T-helper 1 cell treated with Interleukin-12 subunit alpha and Interleukin-12 subunit beta and Interleukin-4 antibody, amounts not matched to agents 30 μg/mL and 1 μg/mL, for 36 hours (primary cell): ENCODE measurements around the gene ATP13A2.

Experiments
- H3K27ac Mint-ChIP-seq: one replicate; pipeline ENCODE4 v1.8.0; 2021; ENCODE audit warnings: mild to moderate bottlenecking, mixed read lengths
- H3K27me3 Mint-ChIP-seq: one replicate; pipeline ENCODE4 v1.8.0; 2021; ENCODE audit warnings: low read depth, mixed read lengths
- H3K36me3 Mint-ChIP-seq: one replicate; pipeline ENCODE4 v1.8.0; 2021; ENCODE audit warnings: low read depth, mixed read lengths
- H3K4me1 Mint-ChIP-seq: one replicate; pipeline ENCODE4 v1.8.0; 2021; ENCODE audit warnings: low read depth, mixed read lengths
- H3K4me3 Mint-ChIP-seq: one replicate; pipeline ENCODE4 v1.8.0; 2021; ENCODE audit warnings: mild to moderate bottlenecking, moderate library complexity, mixed read lengths
- H3K9me3 Mint-ChIP-seq: one replicate; pipeline ENCODE4 v1.8.0; 2021; ENCODE audit warnings: mixed read lengths

ATP13A2 gene

GRCh38 chr1:17001760-17002523 lies 9.8 kb downstream of the ATP13A2 start:
- H3K36me3 Mint-ChIP-seq, result peaks cover 10% of the 10 kb centered on the region
- no peaks in the 10 kb centered on the region for H3K4me1 Mint-ChIP-seq
- H3K27ac Mint-ChIP-seq, result no peak overlapping the region
- no peaks in the 10 kb centered on the region for H3K27me3 Mint-ChIP-seq
- H3K4me3 Mint-ChIP-seq, result no peak overlapping the region
- no peaks in the 10 kb centered on the region for H3K9me3 Mint-ChIP-seq

- Mint-ChIP-seq H3K4me1 (no peaks in the 10 kb centered on the region), H3K4me3 (no peak overlapping the region), H3K36me3 (peaks cover 12% of the 10 kb centered on the region), H3K27me3 (no peaks in the 10 kb centered on the region), H3K27ac (no peak overlapping the region), H3K9me3 (no peaks in the 10 kb centered on the region)
Observed at GRCh38 chr1:16999863-17000262, 11.9 kb downstream of the ATP13A2 start.

DNA sequence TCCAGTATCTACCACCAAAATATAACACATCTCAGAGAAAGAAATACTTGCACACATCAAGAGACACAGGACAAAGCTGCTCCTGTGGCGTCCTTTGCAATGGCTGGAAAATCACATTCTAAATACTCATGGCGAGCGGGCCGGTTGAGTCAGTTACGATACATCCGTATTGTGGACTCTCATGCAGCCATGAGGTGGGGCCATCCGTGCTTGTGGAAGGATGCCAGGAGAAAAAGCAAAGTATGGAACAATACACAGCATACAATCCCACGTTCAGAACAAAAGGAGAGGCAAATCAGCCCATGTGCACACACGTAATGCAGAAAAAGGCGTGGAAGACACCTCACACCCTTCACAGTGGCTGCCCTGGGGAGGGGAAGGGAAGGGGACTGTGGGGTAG lies 13.1 kb downstream of the ATP13A2 start:
- no peaks in the 10 kb centered on the region for H3K9me3 Mint-ChIP-seq
- H3K36me3 Mint-ChIP-seq, result peaks cover 8% of the 10 kb centered on the region
- no peaks in the 10 kb centered on the region for H3K27me3 Mint-ChIP-seq
- H3K4me1 Mint-ChIP-seq, result no peaks in the 10 kb centered on the region
- H3K4me3 Mint-ChIP-seq, result no peak overlapping the region
- no peak overlapping the region for H3K27ac Mint-ChIP-seq

DNA sequence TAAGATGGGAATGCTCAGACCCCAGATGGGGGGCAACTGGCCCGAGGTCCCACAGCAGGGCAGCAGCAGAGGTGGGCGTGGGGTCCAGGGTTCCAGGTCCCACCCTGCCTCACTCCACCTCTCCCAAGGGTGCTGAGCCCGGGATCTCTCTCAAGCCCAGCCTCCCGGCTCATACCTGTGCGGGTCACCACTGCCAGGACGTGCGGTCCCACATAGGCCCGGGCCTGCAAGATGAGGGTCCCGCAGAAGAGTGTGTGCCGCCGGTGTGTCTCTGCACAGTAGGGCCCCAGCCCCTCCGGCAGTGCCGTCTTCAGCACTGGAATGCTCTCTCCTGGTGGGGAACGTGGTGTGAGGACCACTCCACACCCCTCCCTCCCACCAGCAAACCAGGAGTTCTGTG lies 14.9 kb downstream of the ATP13A2 start:
- Mint-ChIP-seq H3K4me1 (no peaks in the 10 kb centered on the region), H3K4me3 (no peak overlapping the region), H3K27me3 (no peaks in the 10 kb centered on the region), H3K9me3 (no peaks in the 10 kb centered on the region), H3K36me3 (peaks cover 8% of the 10 kb centered on the region), H3K27ac (no peak overlapping the region)

DNA sequence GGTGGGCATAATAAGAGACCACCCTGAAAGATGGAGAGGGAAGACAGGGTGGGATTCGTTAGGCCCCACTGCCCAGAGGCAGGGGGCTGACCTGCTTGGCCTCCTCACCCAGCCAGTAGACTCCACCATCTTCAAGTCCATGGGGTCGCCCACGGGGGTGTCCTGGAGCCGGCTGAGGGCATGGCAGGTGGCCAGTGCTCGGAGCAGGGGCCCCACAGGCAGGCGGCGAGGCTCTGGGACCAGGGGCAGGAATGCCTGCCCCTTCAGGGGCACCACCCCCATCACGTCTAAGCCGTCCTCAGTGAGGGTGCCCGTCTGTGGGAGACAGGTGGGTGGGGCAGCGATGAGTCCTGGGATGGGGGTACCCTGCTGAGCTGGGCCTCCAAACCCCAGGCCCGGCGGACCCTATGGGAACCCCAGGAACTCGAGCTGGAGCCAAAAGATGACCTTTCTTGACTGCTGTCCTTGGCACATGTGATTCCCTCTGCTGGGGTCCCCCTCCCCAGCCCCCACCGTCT lies 18.1 kb downstream of the ATP13A2 start:
- H3K4me3 Mint-ChIP-seq, result no peak overlapping the region
- H3K36me3 Mint-ChIP-seq, result peaks cover 11% of the 10 kb centered on the region
- no peaks in the 10 kb centered on the region for H3K27me3 Mint-ChIP-seq
- H3K4me1 Mint-ChIP-seq, result no peaks in the 10 kb centered on the region
- H3K27ac Mint-ChIP-seq, result no peak overlapping the region
- H3K9me3 Mint-ChIP-seq, result no peaks in the 10 kb centered on the region

DNA sequence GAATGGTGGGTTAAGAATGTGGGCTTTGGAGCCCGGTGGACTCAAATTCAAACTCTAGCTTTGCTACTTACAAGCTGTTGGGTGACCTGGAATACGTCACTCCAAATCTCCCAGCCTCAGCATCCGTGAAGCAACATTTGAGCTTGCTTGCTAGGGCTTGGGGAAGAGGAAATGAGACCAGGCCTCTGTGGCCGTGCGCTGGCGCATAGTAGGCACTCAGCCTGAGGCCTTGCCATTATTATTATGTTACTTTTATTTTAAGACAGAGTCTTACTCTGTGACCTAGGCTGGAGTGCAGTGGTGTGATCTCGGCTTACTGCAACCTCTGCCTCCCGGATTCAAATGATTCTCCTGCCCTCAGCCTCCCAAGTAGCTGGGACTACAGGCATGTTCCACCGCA lies 19.1 kb downstream of the ATP13A2 start:
- H3K36me3 Mint-ChIP-seq, result peaks cover 10% of the 10 kb centered on the region
- no peaks in the 10 kb centered on the region for H3K4me1 Mint-ChIP-seq
- no peaks in the 10 kb centered on the region for H3K9me3 Mint-ChIP-seq
- no peak overlapping the region for H3K4me3 Mint-ChIP-seq
- H3K27me3 Mint-ChIP-seq, result no peaks in the 10 kb centered on the region
- H3K27ac Mint-ChIP-seq, result no peak overlapping the region

DNA sequence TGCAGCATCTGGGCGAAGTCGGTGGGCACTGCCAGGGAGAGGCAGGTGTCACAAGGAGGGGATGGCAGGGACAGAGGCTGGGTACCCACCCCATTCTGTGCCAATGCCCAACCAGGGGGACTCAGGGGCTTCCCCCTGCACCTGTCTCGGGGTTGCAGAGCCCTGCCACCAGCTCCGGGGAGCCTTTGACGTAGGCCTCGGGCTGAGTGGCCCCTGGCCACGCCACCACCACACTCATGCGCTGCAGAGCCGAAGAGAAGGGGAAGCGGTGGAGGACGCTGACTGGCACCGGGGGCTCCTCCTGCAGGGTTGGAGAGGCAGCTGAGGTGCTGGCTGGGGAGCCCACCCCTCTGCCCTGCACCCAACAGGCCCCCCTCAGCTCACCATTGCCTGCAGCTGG lies 19.6 kb downstream of the ATP13A2 start:
- no peaks in the 10 kb centered on the region for H3K27me3 Mint-ChIP-seq
- H3K36me3 Mint-ChIP-seq, result peaks cover 10% of the 10 kb centered on the region
- no peaks in the 10 kb centered on the region for H3K4me1 Mint-ChIP-seq
- no peaks in the 10 kb centered on the region for H3K9me3 Mint-ChIP-seq
- no peak overlapping the region for H3K4me3 Mint-ChIP-seq
- H3K27ac Mint-ChIP-seq, result no peak overlapping the region

DNA sequence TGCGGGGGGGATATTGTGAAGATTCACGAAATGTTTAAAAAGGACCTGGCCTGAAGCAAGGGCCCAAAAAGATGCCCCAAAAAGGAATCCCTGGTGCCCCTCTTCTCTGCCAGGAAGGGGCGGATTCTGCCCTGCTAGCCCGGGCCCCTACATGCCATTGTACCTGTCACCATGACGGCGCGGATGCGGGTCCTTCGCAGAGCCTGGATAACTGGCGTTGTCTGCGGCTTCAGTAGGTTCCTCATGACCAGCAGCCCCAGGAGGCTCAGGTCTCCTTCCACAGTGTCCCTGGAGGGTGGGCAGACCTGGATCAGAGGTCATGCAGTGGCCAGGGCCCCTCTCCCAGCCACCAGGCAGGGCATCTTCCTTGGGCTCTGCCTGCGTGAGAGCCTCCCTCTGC lies 20.2 kb downstream of the ATP13A2 start:
- Mint-ChIP-seq H3K27me3 (no peaks in the 10 kb centered on the region), H3K4me3 (no peak overlapping the region), H3K36me3 (peaks cover 10% of the 10 kb centered on the region), H3K9me3 (no peaks in the 10 kb centered on the region), H3K27ac (no peak overlapping the region), H3K4me1 (no peaks in the 10 kb centered on the region)

- H3K4me3 Mint-ChIP-seq, result no peak overlapping the region
- no peak overlapping the region for H3K27ac Mint-ChIP-seq
- H3K36me3 Mint-ChIP-seq, result peaks cover 12% of the 10 kb centered on the region
Observed at GRCh38 chr1:16989676-16990391, 21.9 kb downstream of the ATP13A2 start.

GRCh38 chr1:16988210-16988609 lies 23.5 kb downstream of the ATP13A2 start:
- H3K9me3 Mint-ChIP-seq, result no peaks in the 10 kb centered on the region
- peaks cover 12% of the 10 kb centered on the region for H3K36me3 Mint-ChIP-seq
- H3K27ac Mint-ChIP-seq, result no peak overlapping the region
- H3K4me1 Mint-ChIP-seq, result no peaks in the 10 kb centered on the region
- H3K4me3 Mint-ChIP-seq, result no peak overlapping the region
- no peaks in the 10 kb centered on the region for H3K27me3 Mint-ChIP-seq

More at GRCh38 chr1:16989676-16990391, 21.9 kb downstream of the ATP13A2 start:
- Mint-ChIP-seq H3K9me3 (no peaks in the 10 kb centered on the region), H3K27me3 (no peaks in the 10 kb centered on the region), H3K4me1 (no peaks in the 10 kb centered on the region)

DNA sequence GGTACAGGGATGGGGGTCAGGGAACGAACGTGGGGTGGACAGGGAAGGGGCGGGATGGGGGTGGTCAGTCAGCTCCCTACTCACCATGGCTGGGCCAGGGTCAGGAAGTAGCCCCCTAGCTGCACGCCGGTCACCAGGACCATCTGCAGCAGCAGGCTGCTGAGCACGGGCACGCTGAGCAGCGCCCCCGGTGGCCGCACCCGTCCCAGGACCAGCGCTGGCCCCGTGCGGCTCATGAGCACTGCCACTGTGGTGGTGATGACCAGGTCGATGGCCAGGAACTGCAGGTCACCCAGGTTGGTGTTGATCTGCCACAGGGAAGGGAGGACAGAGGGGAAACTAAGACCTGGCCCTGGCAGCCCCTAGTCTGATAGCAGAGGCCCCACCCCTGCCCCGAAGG lies 24.8 kb downstream of the ATP13A2 start:
- no peaks in the 10 kb centered on the region for H3K9me3 Mint-ChIP-seq
- H3K4me3 Mint-ChIP-seq, result no peak overlapping the region
- peaks cover 12% of the 10 kb centered on the region for H3K36me3 Mint-ChIP-seq
- no peaks in the 10 kb centered on the region for H3K4me1 Mint-ChIP-seq
- peaks cover 3% of the 10 kb centered on the region for H3K27me3 Mint-ChIP-seq
- H3K27ac Mint-ChIP-seq, result no peak overlapping the region

DNA sequence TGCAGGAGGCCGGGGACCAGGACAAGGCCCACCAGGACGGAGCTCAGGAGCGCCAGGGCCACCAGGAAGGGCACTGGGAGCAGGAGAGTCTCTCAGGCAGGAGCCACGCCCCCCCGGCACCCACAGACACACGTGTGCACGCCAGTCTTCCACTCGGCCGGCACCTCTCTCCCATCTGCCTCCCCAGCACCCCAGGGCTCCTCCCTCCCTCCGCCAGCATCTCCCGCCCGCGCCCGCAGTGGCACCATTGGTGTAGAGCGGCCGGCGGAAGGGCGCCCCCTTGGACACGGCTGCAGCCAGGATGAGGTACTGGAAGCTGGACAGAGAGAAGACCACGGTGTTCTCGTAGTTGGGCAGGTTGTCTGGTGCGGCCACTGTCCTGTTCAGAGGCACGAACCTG lies 25.2 kb downstream of the ATP13A2 start:
- H3K4me1 Mint-ChIP-seq, result no peaks in the 10 kb centered on the region
- no peak overlapping the region for H3K27ac Mint-ChIP-seq
- peaks cover 12% of the 10 kb centered on the region for H3K36me3 Mint-ChIP-seq
- no peak overlapping the region for H3K4me3 Mint-ChIP-seq
- H3K27me3 Mint-ChIP-seq, result peaks cover 7% of the 10 kb centered on the region
- H3K9me3 Mint-ChIP-seq, result no peaks in the 10 kb centered on the region

DNA sequence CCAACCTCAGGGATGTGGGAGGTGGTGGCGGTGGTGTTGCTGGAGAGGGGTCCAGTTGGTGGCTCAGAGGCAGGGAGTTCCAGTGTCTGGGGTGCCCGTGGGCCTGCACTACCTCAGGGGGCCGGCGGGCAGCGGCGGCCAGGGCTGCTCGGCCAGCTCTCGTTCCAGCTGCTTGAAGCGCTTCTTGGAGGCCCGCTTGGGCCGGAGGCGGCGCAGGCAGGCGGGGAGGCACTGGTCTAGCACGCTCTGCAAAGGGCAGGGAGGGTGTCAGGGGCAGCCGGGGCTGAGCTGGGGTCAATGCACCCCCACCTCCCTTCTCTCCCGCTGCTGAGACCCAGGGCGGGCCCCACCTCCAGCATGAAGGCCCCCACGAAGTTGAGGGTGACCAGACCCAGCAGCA lies 25.6 kb downstream of the ATP13A2 start:
- Mint-ChIP-seq H3K4me1 (no peaks in the 10 kb centered on the region), H3K9me3 (no peaks in the 10 kb centered on the region), H3K36me3 (peaks cover 9% of the 10 kb centered on the region), H3K27me3 (peaks cover 12% of the 10 kb centered on the region), H3K27ac (no peak overlapping the region), H3K4me3 (no peak overlapping the region)

DNA sequence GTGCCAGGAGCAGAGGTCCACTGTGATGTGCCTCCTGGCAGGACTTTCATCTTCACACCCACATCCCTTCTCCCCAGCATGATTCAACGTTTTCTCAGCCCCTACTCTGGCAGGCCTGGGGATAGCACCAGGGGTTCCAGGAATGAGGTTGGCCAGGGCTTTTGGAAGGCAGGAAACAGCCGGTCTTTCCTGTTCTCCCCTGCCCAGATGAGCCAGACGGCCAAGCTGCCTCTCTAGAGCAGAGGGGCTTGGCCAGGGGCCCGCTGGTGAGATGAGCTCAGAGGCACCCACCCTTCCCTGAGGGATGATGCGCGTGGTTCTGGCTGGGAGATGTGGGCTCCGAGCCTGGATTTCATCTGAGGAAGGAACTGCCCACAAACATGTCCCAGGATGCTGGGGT lies 27.0 kb downstream of the ATP13A2 start:
- Mint-ChIP-seq H3K27ac (no peak overlapping the region), H3K9me3 (no peaks in the 10 kb centered on the region), H3K27me3 (peaks cover 22% of the 10 kb centered on the region), H3K4me3 (no peak overlapping the region), H3K4me1 (peaks cover 3% of the 10 kb centered on the region), H3K36me3 (peaks cover 9% of the 10 kb centered on the region)

DNA sequence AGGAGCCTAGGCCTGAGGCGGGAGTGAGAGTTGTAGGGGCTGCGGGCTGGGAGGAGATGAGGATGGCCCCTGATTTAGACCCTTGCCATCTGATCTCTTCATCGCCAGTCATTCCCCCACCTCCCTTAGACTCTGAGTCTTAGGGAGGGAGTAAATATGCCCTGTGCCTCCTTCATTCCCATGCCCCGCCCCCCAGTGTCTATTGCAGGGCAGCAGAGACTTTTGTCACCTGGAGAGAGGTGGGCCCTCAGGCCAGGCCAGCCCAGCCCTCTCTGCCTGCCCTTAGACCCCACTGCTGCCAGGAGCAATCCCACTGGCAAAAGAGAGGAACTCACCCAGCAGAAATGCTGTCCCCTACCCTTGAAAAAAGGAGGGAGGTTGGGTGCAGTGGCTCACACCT lies 28.1 kb downstream of the ATP13A2 start:
- Mint-ChIP-seq H3K4me1 (peaks cover 3% of the 10 kb centered on the region), H3K27me3 (peaks cover 22% of the 10 kb centered on the region), H3K36me3 (peaks cover 4% of the 10 kb centered on the region), H3K27ac (no peak overlapping the region), H3K9me3 (no peaks in the 10 kb centered on the region), H3K4me3 (no peak overlapping the region)
